ENCODE results near the gene G6PC2.
A peak's percentile ranks its signal among the peaks of the same experiment; 100 is the strongest.
"Not testable (repeated sequence)": the region's sequence is repeated elsewhere in the genome, so short reads cannot be mapped to it uniquely, and the experiment has no call there.

Gene G6PC2

GRCh38 chr2:168901003-168901402 lies at the start of gene G6PC2:
Gene G6PC2, plus strand, starts transcription at chr2:168901291. Its CDS starts 41 bp downstream, at chr2:168901332.
- Mint-ChIP-seq H3K4me3 (no peak within 1 kb of the TSS), H3K27ac (no peak within 1 kb of the TSS), H3K36me3 (no peaks in the 10 kb centered on the region), H3K27me3 (peaks cover 8% of the 10 kb centered on the region), H3K9me3 (no peaks in the 10 kb centered on the region), H3K4me1 (no peaks in the 10 kb centered on the region)

GRCh38 chr2:168851674-168852320 lies 49.3 kb upstream of the G6PC2 start:
- Mint-ChIP-seq H3K36me3 (no peaks in the 10 kb centered on the region), H3K4me1 (no peaks in the 10 kb centered on the region), H3K27ac (no peak overlapping the region), H3K27me3 (no peaks in the 10 kb centered on the region), H3K9me3 (no peaks in the 10 kb centered on the region), H3K4me3 (no peak overlapping the region)

- H3K27ac Mint-ChIP-seq: no peak overlapping the region
- no peaks in the 10 kb centered on the region for H3K4me1 Mint-ChIP-seq
- H3K36me3 Mint-ChIP-seq: no peaks in the 10 kb centered on the region
- H3K9me3 Mint-ChIP-seq: no peaks in the 10 kb centered on the region
- H3K27me3 Mint-ChIP-seq: no peaks in the 10 kb centered on the region
- H3K4me3 Mint-ChIP-seq: no peak overlapping the region
These were observed 48.6 kb upstream of the G6PC2 start for GRCh38 chr2:168852481-168852880.

GRCh38 chr2:168853471-168853870 lies 47.6 kb upstream of the G6PC2 start:
- Mint-ChIP-seq H3K9me3 (no peaks in the 10 kb centered on the region), H3K4me1 (no peaks in the 10 kb centered on the region), H3K27ac (no peak overlapping the region), H3K27me3 (no peaks in the 10 kb centered on the region), H3K4me3 (no peak overlapping the region), H3K36me3 (no peaks in the 10 kb centered on the region)

GRCh38 chr2:168854651-168855050 lies 46.4 kb upstream of the G6PC2 start:
- Mint-ChIP-seq H3K27ac (no peak overlapping the region), H3K4me1 (no peaks in the 10 kb centered on the region), H3K36me3 (no peaks in the 10 kb centered on the region), H3K4me3 (no peak overlapping the region), H3K27me3 (no peaks in the 10 kb centered on the region), H3K9me3 (no peaks in the 10 kb centered on the region)

GRCh38 chr2:168855601-168856000 lies 45.5 kb upstream of the G6PC2 start:
- Mint-ChIP-seq H3K27me3 (no peaks in the 10 kb centered on the region), H3K4me1 (no peaks in the 10 kb centered on the region), H3K27ac (no peak overlapping the region), H3K4me3 (no peak overlapping the region), H3K36me3 (no peaks in the 10 kb centered on the region), H3K9me3 (no peaks in the 10 kb centered on the region)

GRCh38 chr2:168858146-168858545 lies 42.9 kb upstream of the G6PC2 start:
- Mint-ChIP-seq H3K36me3 (no peaks in the 10 kb centered on the region), H3K27me3 (no peaks in the 10 kb centered on the region), H3K4me1 (no peaks in the 10 kb centered on the region)

GRCh38 chr2:168867164-168867563 lies 33.9 kb upstream of the G6PC2 start:
- H3K36me3 Mint-ChIP-seq, H3K4me3 Mint-ChIP-seq, H3K27me3 Mint-ChIP-seq, H3K4me1 Mint-ChIP-seq, H3K27ac Mint-ChIP-seq, H3K9me3 Mint-ChIP-seq: not testable (repeated sequence)

More at GRCh38 chr2:168858146-168858545, 42.9 kb upstream of the G6PC2 start:
- no peak overlapping the region for H3K27ac Mint-ChIP-seq
- H3K9me3 Mint-ChIP-seq: no peaks in the 10 kb centered on the region
- no peak overlapping the region for H3K4me3 Mint-ChIP-seq

GRCh38 chr2:168870369-168870768 lies 30.7 kb upstream of the G6PC2 start:
- not testable (repeated sequence) for H3K4me1 Mint-ChIP-seq, H3K4me3 Mint-ChIP-seq, H3K27me3 Mint-ChIP-seq, H3K27ac Mint-ChIP-seq, H3K9me3 Mint-ChIP-seq, H3K36me3 Mint-ChIP-seq

GRCh38 chr2:168870824-168871223 lies 30.3 kb upstream of the G6PC2 start:
- H3K27ac Mint-ChIP-seq, H3K4me1 Mint-ChIP-seq, H3K27me3 Mint-ChIP-seq, H3K4me3 Mint-ChIP-seq, H3K36me3 Mint-ChIP-seq, H3K9me3 Mint-ChIP-seq: not testable (repeated sequence)

- H3K27ac Mint-ChIP-seq: no peak overlapping the region
- H3K36me3 Mint-ChIP-seq: no peaks in the 10 kb centered on the region
- H3K4me1 Mint-ChIP-seq: peaks cover 4% of the 10 kb centered on the region
- H3K4me3 Mint-ChIP-seq: no peak overlapping the region
- no peaks in the 10 kb centered on the region for H3K9me3 Mint-ChIP-seq
- no peaks in the 10 kb centered on the region for H3K27me3 Mint-ChIP-seq
These were observed 26.6 kb upstream of the G6PC2 start for GRCh38 chr2:168874368-168875054.

- H3K36me3 Mint-ChIP-seq, H3K27ac Mint-ChIP-seq, H3K4me1 Mint-ChIP-seq, H3K27me3 Mint-ChIP-seq, H3K4me3 Mint-ChIP-seq, H3K9me3 Mint-ChIP-seq: not testable (repeated sequence)
These were observed 18.9 kb upstream of the G6PC2 start for GRCh38 chr2:168882163-168882562.

GRCh38 chr2:168884975-168885374 lies 16.1 kb upstream of the G6PC2 start:
- H3K27ac Mint-ChIP-seq: no peak overlapping the region
- no peaks in the 10 kb centered on the region for H3K36me3 Mint-ChIP-seq
- H3K4me3 Mint-ChIP-seq: no peak overlapping the region
- no peaks in the 10 kb centered on the region for H3K27me3 Mint-ChIP-seq
- H3K4me1 Mint-ChIP-seq: peaks cover 6% of the 10 kb centered on the region
- no peaks in the 10 kb centered on the region for H3K9me3 Mint-ChIP-seq

GRCh38 chr2:168889635-168890005 lies 11.5 kb upstream of the G6PC2 start:
- H3K4me1 Mint-ChIP-seq: peaks cover 12% of the 10 kb centered on the region
- peaks cover 2% of the 10 kb centered on the region for H3K27me3 Mint-ChIP-seq
- no peaks in the 10 kb centered on the region for H3K9me3 Mint-ChIP-seq
- H3K27ac Mint-ChIP-seq: no peak overlapping the region
- no peaks in the 10 kb centered on the region for H3K36me3 Mint-ChIP-seq
- peak overlapping the region; percentile 99 for H3K4me3 Mint-ChIP-seq

GRCh38 chr2:168890006-168890782 lies 10.9 kb upstream of the G6PC2 start, which contains the start of gene SPC25:
Gene SPC25, minus strand, starts transcription at chr2:168890430. Its CDS starts 911 bp downstream, at chr2:168889519.
- H3K4me3 Mint-ChIP-seq: peak within 1 kb of the TSS; percentile 99
- H3K9me3 Mint-ChIP-seq: no peaks in the 10 kb centered on the region
- H3K4me1 Mint-ChIP-seq: peaks cover 12% of the 10 kb centered on the region
- peaks cover 2% of the 10 kb centered on the region for H3K27me3 Mint-ChIP-seq
- H3K27ac Mint-ChIP-seq: peak within 1 kb of the TSS; percentile 76
- no peaks in the 10 kb centered on the region for H3K36me3 Mint-ChIP-seq

- Mint-ChIP-seq H3K4me3 (no peak overlapping the region), H3K4me1 (peaks cover 12% of the 10 kb centered on the region), H3K9me3 (no peaks in the 10 kb centered on the region), H3K27me3 (peaks cover 2% of the 10 kb centered on the region), H3K27ac (no peak overlapping the region), H3K36me3 (no peaks in the 10 kb centered on the region)
These were observed 8.8 kb upstream of the G6PC2 start for GRCh38 chr2:168892327-168892726.

Measured in activated naive CD4-positive, alpha-beta T cell treated with anti-CD3 and anti-CD28 coated beads, Interleukin-2, amount 50 U/mL, for 24 hours (primary cell).